SH-SY5Y (cell line): ENCODE data around the gene BCAP31.

ENCODE experiments used
- GATA2 ChIP-seq: IDR thresholded peaks from 2 replicates; pipeline ENCODE4 v1.6.1; 2011; ENCODE audit warnings: mild to moderate bottlenecking, low read depth, low read length
- GATA3 ChIP-seq: IDR thresholded peaks from 2 replicates; pipeline ENCODE4 v1.6.1; 2011; ENCODE audit warnings: low read depth, mild to moderate bottlenecking, low read length, moderate library complexity

DNA sequence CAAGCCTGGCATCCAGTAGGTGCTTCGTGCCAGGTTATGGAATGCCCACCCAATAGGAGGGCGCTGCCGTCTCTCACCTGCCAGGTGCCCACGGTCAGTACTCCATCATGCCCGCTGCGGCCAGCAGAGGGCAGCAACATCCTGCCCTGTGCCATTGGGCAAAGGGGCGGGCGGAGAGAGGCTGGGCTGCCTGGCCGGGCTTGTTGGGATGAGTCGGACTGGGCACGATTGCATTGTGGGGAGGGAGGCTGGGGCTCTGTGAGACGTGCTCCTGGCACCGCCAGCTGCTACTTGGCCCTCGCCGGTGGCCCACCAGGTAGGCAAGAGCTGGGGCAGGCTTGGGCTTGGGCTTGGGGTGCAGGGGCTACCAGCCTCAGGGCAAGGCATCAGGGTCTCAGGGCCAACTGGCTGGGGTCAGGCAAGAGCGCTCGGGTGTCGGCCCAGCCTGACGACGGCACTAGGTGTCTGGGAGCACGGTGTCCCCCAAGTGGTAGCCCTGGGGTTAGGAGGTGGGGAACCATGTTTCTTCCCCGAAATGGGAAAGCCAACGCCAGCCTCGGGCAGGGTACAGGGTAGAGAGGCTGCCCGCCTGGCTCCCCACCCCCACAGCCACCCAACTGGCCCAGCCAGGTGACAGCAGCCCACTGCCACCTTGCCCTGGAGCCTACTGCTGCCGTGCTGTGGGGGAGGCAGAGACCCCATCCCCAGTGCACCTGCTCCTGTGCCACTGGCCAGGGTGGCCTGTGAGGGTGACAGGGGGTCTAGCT is 40.0 kb upstream of the BCAP31 start, which contains the start of gene PLXNB3:
- TF ChIP-seq GATA2 (no peak), GATA3 (no peak)
